Left renal pelvis (tissue), 4 donors: ENCODE measurements around the gene YBX1. TPM values are rescaled to one million over a fixed set of nuclear protein-coding genes. Genes with fewer than 3 reads are reported as not detected.
"Not testable (repeated sequence)": the region's sequence is repeated elsewhere in the genome, so short reads cannot be mapped to it uniquely, and the experiment has no call there.

Experiments used
- DNase-seq, 4 donors: peaks; one replicate each; pipeline ENCODE4 v3.0.0-alpha.2; 2013; ENCODE audit warnings: low read depth in 4 of 4, low spot score in 3 of 4
- polyA plus RNA-seq, 4 donors: library from polyadenylated mRNA; unstranded; fragments of 120-200 nt; gene quantifications; one replicate each; pipeline ENCODE4 v1.2.1, GENCODE V29; 2013; ENCODE audit not compliant: insufficient read length in 4 of 4

YBX1 gene
- 100 to 1,000 TPM; 471 to 693 (median 629) TPM for polyA plus RNA-seq

GRCh38 chr1:42681741-42682483 is at the start of gene YBX1:
Gene YBX1, plus strand, starts transcription at chr1:42682418. Its CDS starts 148 bp downstream, at chr1:42682566.
- peak; percentile 96 to 99 (median 98) for DNase-seq

GRCh38 chr1:42639116-42639515 is 43.1 kb upstream of the YBX1 start:
- DNase-seq, result no peak

GRCh38 chr1:42646056-42646455 is 36.2 kb upstream of the YBX1 start:
- no peak for DNase-seq

GRCh38 chr1:42657201-42657600 is 25.0 kb upstream of the YBX1 start:
- DNase-seq, result no peak

GRCh38 chr1:42657981-42658876 is 24.0 kb upstream of the YBX1 start, which contains the start of gene PPIH:
Gene PPIH, plus strand, starts transcription at chr1:42658423. Its CDS starts 24 bp downstream, at chr1:42658447.
- DNase-seq, result peak; percentile 78 to 90 (median 86)

GRCh38 chr1:42658877-42659337 is 23.3 kb upstream of the YBX1 start:
- no peak for DNase-seq

GRCh38 chr1:42660907-42661500 is 21.2 kb upstream of the YBX1 start:
- no peak for DNase-seq

- no peak for DNase-seq
Observed at GRCh38 chr1:42669936-42670335, 12.3 kb upstream of the YBX1 start.

- no peak for DNase-seq
Observed at GRCh38 chr1:42670425-42670824, 11.8 kb upstream of the YBX1 start.

- no peak for DNase-seq
Observed at GRCh38 chr1:42674214-42674613, 8.0 kb upstream of the YBX1 start.

GRCh38 chr1:42674682-42675081 is 7.5 kb upstream of the YBX1 start:
- no peak for DNase-seq

- DNase-seq, result no peak
Observed at GRCh38 chr1:42675467-42675866, 6.8 kb upstream of the YBX1 start.

GRCh38 chr1:42676534-42677087 is 5.6 kb upstream of the YBX1 start:
- DNase-seq, result no peak

- no peak for DNase-seq
Observed at GRCh38 chr1:42679364-42679983, 2.7 kb upstream of the YBX1 start.

- no peak for DNase-seq
Observed at GRCh38 chr1:42680055-42680454, 2.2 kb upstream of the YBX1 start.

GRCh38 chr1:42680921-42681683 is 1.1 kb upstream of the YBX1 start:
- no peak for DNase-seq

GRCh38 chr1:42682484-42682738 is 193 bp downstream of the YBX1 start:
- DNase-seq, result not testable (repeated sequence)

- no peak for DNase-seq
Observed at GRCh38 chr1:42682739-42683531, 717 bp downstream of the YBX1 start.

- no peak for DNase-seq
Observed at GRCh38 chr1:42684139-42684538, 1.9 kb downstream of the YBX1 start.
